HPDE6-E6E7 (cell line): ENCODE results near the gene SLC35E1.

Source experiments
- DNase-seq: peaks from one replicate; pipeline ENCODE4 v3.0.0; 2011; ENCODE audit warnings: missing footprints; ENCODE audit errors: extremely low spot score

SLC35E1 gene

GRCh38 chr19:16572332-16573211, at the start of gene SLC35E1:
Gene SLC35E1 (minus strand): TSS chr19:16572415. CDS start chr19:16572364, 51 bp downstream.
- peak; percentile 95 for DNase-seq

- DNase-seq: no peak
Measured at GRCh38 chr19:16621165-16621800, 49.1 kb upstream of the SLC35E1 start.

GRCh38 chr19:16620584-16620983, 48.4 kb upstream of the SLC35E1 start:
- DNase-seq: no peak

- no peak for DNase-seq
Measured at GRCh38 chr19:16620018-16620417, 47.8 kb upstream of the SLC35E1 start.

- DNase-seq: no peak
Measured at GRCh38 chr19:16619457-16619856, 47.2 kb upstream of the SLC35E1 start.

GRCh38 chr19:16618248-16618647, 46.0 kb upstream of the SLC35E1 start:
- no peak for DNase-seq

- DNase-seq: no peak
Measured at GRCh38 chr19:16615808-16616207, 43.6 kb upstream of the SLC35E1 start.

- DNase-seq: peak; percentile 50
Measured at GRCh38 chr19:16614941-16615340, 42.7 kb upstream of the SLC35E1 start.

GRCh38 chr19:16613841-16614240, 41.6 kb upstream of the SLC35E1 start:
- DNase-seq: no peak

GRCh38 chr19:16612636-16613035, 40.4 kb upstream of the SLC35E1 start:
- DNase-seq: no peak

- no peak for DNase-seq
Measured at GRCh38 chr19:16611121-16611520, 38.9 kb upstream of the SLC35E1 start.

- DNase-seq: no peak
Measured at GRCh38 chr19:16609511-16610200, 37.4 kb upstream of the SLC35E1 start.

- no peak for DNase-seq
Measured at GRCh38 chr19:16608290-16608739, 36.1 kb upstream of the SLC35E1 start.

- no peak for DNase-seq
Measured at GRCh38 chr19:16607819-16608218, 35.6 kb upstream of the SLC35E1 start.

- no peak for DNase-seq
Measured at GRCh38 chr19:16605553-16605994, 33.4 kb upstream of the SLC35E1 start.

GRCh38 chr19:16605115-16605514, 32.9 kb upstream of the SLC35E1 start:
- DNase-seq: no peak

- no peak for DNase-seq
Measured at GRCh38 chr19:16604615-16605014, 32.4 kb upstream of the SLC35E1 start.

GRCh38 chr19:16603090-16603489, 30.9 kb upstream of the SLC35E1 start:
- DNase-seq: no peak

- no peak for DNase-seq
Measured at GRCh38 chr19:16601378-16602052, 29.3 kb upstream of the SLC35E1 start.

GRCh38 chr19:16600824-16601223, 28.6 kb upstream of the SLC35E1 start:
- no peak for DNase-seq

GRCh38 chr19:16599655-16600346, 27.6 kb upstream of the SLC35E1 start:
- no peak for DNase-seq
